ENCODE results near the gene ADK.
A peak's percentile ranks its signal among the peaks of the same experiment; 100 is the strongest.

Gene ADK

GRCh38 chr10:74681917-74682627 is 531.1 kb downstream of the ADK start:
- Histone ChIP-seq H3K4me3 (ENCODE audit: low read length) (no peak overlapping the region), H3K4me1 (ENCODE audit: control insufficient read depth, insufficient read depth, low read length) (peaks cover 4% of the 10 kb centered on the region), H3K36me3 (ENCODE audit: control insufficient read depth, insufficient read depth, low read length, severe bottlenecking) (peaks cover 3% of the 10 kb centered on the region), H3K9me3 (ENCODE audit: control insufficient read depth, low read length) (no peaks in the 10 kb centered on the region), H3K27me3 (replicated peaks; ENCODE audit: control insufficient read depth, insufficient read depth, low read length) (no peaks in the 10 kb centered on the region), H3K9ac (ENCODE audit: low read length) (no peak overlapping the region)
- DNase-seq (ENCODE audit: low read depth) = peak; percentile 2

DNA sequence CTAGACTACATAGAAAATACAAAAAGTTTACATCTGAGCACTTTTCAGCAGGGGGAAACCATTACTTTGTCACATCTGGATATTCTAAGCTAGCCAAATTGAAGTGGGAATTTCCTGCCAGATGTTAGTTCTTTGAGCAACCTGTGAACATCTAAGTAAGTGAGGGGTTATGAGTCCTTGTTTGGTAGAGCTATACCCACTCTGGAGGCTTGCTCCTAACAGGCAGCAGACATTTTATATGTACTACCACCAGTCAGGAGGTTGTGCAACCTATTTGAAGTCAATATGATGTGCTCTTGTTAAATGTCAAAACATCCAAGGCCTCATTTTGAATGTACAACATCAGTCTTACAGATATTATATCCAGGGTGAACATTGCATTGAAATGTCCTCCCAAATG is 532.0 kb downstream of the ADK start:
- Histone ChIP-seq H3K4me3 (ENCODE audit: low read length) (no peak overlapping the region), H3K9me3 (ENCODE audit: control insufficient read depth, low read length) (no peaks in the 10 kb centered on the region), H3K27me3 (replicated peaks; ENCODE audit: control insufficient read depth, insufficient read depth, low read length) (no peaks in the 10 kb centered on the region), H3K4me1 (ENCODE audit: control insufficient read depth, insufficient read depth, low read length) (peaks cover 4% of the 10 kb centered on the region), H3K9ac (ENCODE audit: low read length) (no peak overlapping the region), H3K36me3 (ENCODE audit: control insufficient read depth, insufficient read depth, low read length, severe bottlenecking) (peaks cover 10% of the 10 kb centered on the region)
- DNase-seq (ENCODE audit: low read depth) = peak; percentile 37

- no peak overlapping the region for H3K9ac ChIP-seq (ENCODE audit: low read length)
- DNase-seq (ENCODE audit: low read depth) = peak; percentile 34
- no peaks in the 10 kb centered on the region for H3K27me3 ChIP-seq (replicated peaks; ENCODE audit: control insufficient read depth, insufficient read depth, low read length)
- no peaks in the 10 kb centered on the region for H3K9me3 ChIP-seq (ENCODE audit: control insufficient read depth, low read length)
- no peak overlapping the region for H3K4me3 ChIP-seq (ENCODE audit: low read length)
- H3K4me1 ChIP-seq (ENCODE audit: control insufficient read depth, insufficient read depth, low read length) = peaks cover 4% of the 10 kb centered on the region
- H3K36me3 ChIP-seq (ENCODE audit: control insufficient read depth, insufficient read depth, low read length, severe bottlenecking) = peaks cover 10% of the 10 kb centered on the region
These were observed 532.8 kb downstream of the ADK start for GRCh38 chr10:74683621-74684364.

GRCh38 chr10:74684462-74684861 is 533.4 kb downstream of the ADK start:
- Histone ChIP-seq H3K4me3 (ENCODE audit: low read length) (no peak overlapping the region), H3K9me3 (ENCODE audit: control insufficient read depth, low read length) (no peaks in the 10 kb centered on the region), H3K27me3 (replicated peaks; ENCODE audit: control insufficient read depth, insufficient read depth, low read length) (no peaks in the 10 kb centered on the region), H3K36me3 (ENCODE audit: control insufficient read depth, insufficient read depth, low read length, severe bottlenecking) (peaks cover 10% of the 10 kb centered on the region), H3K4me1 (ENCODE audit: control insufficient read depth, insufficient read depth, low read length) (peaks cover 4% of the 10 kb centered on the region), H3K9ac (ENCODE audit: low read length) (no peak overlapping the region)
- DNase-seq (ENCODE audit: low read depth) = no peak

- Histone ChIP-seq H3K36me3 (ENCODE audit: control insufficient read depth, insufficient read depth, low read length, severe bottlenecking) (peaks cover 10% of the 10 kb centered on the region), H3K4me1 (ENCODE audit: control insufficient read depth, insufficient read depth, low read length) (peaks cover 4% of the 10 kb centered on the region), H3K9me3 (ENCODE audit: control insufficient read depth, low read length) (no peaks in the 10 kb centered on the region), H3K9ac (ENCODE audit: low read length) (no peak overlapping the region), H3K27me3 (replicated peaks; ENCODE audit: control insufficient read depth, insufficient read depth, low read length) (no peaks in the 10 kb centered on the region), H3K4me3 (ENCODE audit: low read length) (no peak overlapping the region)
- DNase-seq (ENCODE audit: low read depth) = no peak
These were observed 534.5 kb downstream of the ADK start for GRCh38 chr10:74685564-74685963.

DNA sequence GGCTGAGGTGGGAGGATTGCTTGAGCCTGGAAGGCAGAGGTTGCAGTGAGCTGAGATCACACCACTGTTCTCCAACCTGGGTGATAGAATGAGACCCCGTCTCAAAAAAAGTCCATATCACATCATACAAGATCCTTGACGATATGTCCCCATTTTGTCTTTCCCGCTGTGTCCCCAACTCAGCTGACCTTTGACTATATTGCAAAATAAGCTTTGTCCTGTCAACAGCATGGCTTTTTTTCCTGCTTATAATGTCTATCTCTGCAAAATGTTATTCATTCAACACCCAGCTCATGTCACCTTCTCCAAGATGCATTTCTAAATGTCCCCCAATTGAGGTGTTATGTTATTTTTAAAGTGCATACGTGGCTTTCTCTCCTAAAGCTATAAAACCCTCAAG is 539.4 kb downstream of the ADK start:
- Histone ChIP-seq H3K36me3 (ENCODE audit: control insufficient read depth, insufficient read depth, low read length, severe bottlenecking) (peaks cover 10% of the 10 kb centered on the region), H3K9me3 (ENCODE audit: control insufficient read depth, low read length) (no peaks in the 10 kb centered on the region), H3K27me3 (replicated peaks; ENCODE audit: control insufficient read depth, insufficient read depth, low read length) (no peaks in the 10 kb centered on the region), H3K9ac (ENCODE audit: low read length) (no peak overlapping the region), H3K4me3 (ENCODE audit: low read length) (no peak overlapping the region), H3K4me1 (ENCODE audit: control insufficient read depth, insufficient read depth, low read length) (no peaks in the 10 kb centered on the region)
- no peak for DNase-seq (ENCODE audit: low read depth)

- no peaks in the 10 kb centered on the region for H3K9me3 ChIP-seq (ENCODE audit: control insufficient read depth, low read length)
- H3K4me1 ChIP-seq (ENCODE audit: control insufficient read depth, insufficient read depth, low read length) = no peaks in the 10 kb centered on the region
- H3K36me3 ChIP-seq (ENCODE audit: control insufficient read depth, insufficient read depth, low read length, severe bottlenecking) = peaks cover 10% of the 10 kb centered on the region
- no peaks in the 10 kb centered on the region for H3K27me3 ChIP-seq (replicated peaks; ENCODE audit: control insufficient read depth, insufficient read depth, low read length)
- H3K4me3 ChIP-seq (ENCODE audit: low read length) = no peak overlapping the region
- DNase-seq (ENCODE audit: low read depth) = no peak
- no peak overlapping the region for H3K9ac ChIP-seq (ENCODE audit: low read length)
These were observed 540.1 kb downstream of the ADK start for GRCh38 chr10:74691164-74691563.

DNA sequence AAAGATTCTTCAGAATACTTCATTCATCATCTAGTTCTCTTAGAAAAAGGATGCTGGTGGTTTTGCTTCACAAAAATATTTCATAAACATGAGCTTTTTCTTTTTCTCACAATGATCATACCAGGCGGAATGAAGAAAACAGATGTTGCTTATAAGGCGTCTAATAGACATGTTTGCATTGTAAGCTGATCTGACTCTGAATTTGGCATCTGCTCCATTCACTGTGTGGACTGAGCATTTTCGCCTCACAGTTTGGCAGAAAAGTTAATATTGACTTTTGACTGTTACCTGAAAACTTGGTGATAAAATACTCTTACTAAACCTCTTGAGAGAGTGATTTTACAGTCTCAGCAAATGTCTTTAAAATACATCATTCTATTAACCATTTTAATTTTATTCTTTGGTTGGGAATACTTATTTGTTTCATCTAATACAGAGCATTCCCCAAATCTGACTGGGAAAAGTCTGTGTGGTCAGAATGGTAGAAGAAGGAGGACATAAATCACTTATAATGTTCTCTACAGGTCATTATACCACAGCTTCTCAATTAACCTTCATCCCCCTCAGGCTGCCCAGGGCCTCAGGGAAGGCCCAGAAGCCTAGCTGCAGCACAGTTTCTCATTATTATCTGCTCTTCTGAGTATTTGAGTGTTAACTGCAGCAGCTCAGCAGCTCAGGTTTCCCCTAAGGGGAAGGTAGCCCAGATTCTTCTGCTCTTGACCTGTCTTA is 553.8 kb downstream of the ADK start:
- H3K36me3 ChIP-seq (ENCODE audit: control insufficient read depth, insufficient read depth, low read length, severe bottlenecking) = peaks cover 17% of the 10 kb centered on the region
- H3K9me3 ChIP-seq (ENCODE audit: control insufficient read depth, low read length) = peaks cover 5% of the 10 kb centered on the region
- no peaks in the 10 kb centered on the region for H3K4me1 ChIP-seq (ENCODE audit: control insufficient read depth, insufficient read depth, low read length)
- peak; percentile 73 for DNase-seq (ENCODE audit: low read depth)
- H3K4me3 ChIP-seq (ENCODE audit: low read length) = no peak overlapping the region
- H3K9ac ChIP-seq (ENCODE audit: low read length) = no peak overlapping the region
- no peaks in the 10 kb centered on the region for H3K27me3 ChIP-seq (replicated peaks; ENCODE audit: control insufficient read depth, insufficient read depth, low read length)

GRCh38 chr10:74705358-74705980 is 554.4 kb downstream of the ADK start:
- no peak for DNase-seq (ENCODE audit: low read depth)
- Histone ChIP-seq H3K27me3 (replicated peaks; ENCODE audit: control insufficient read depth, insufficient read depth, low read length) (no peaks in the 10 kb centered on the region), H3K4me1 (ENCODE audit: control insufficient read depth, insufficient read depth, low read length) (no peaks in the 10 kb centered on the region)

DNA sequence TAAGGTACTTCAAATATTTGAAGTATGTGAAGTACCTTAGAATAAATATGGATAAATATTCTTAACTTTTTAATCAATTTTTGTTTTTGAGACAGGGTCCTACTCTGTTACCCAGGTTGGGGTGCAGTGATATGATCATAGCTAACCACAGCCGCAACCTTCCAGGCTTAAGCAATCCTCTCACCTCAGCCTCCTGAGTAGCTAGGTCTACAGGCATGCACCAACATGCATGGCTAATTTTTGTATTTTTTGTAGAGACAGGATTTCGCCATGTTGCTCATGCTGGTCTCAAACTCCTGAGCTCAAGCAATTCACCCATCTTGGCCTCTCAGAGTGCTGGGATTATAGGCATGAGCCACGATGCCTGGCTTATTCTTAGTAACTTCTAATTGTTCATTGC is 555.9 kb downstream of the ADK start:
- no peak overlapping the region for H3K9ac ChIP-seq (ENCODE audit: low read length)
- no peak overlapping the region for H3K4me3 ChIP-seq (ENCODE audit: low read length)
- H3K9me3 ChIP-seq (ENCODE audit: control insufficient read depth, low read length) = peaks cover 5% of the 10 kb centered on the region
- no peaks in the 10 kb centered on the region for H3K27me3 ChIP-seq (replicated peaks; ENCODE audit: control insufficient read depth, insufficient read depth, low read length)
- H3K4me1 ChIP-seq (ENCODE audit: control insufficient read depth, insufficient read depth, low read length) = no peaks in the 10 kb centered on the region
- peaks cover 22% of the 10 kb centered on the region for H3K36me3 ChIP-seq (ENCODE audit: control insufficient read depth, insufficient read depth, low read length, severe bottlenecking)
- DNase-seq (ENCODE audit: low read depth) = no peak

More at GRCh38 chr10:74705358-74705980, 554.4 kb downstream of the ADK start:
- Histone ChIP-seq H3K4me3 (ENCODE audit: low read length) (no peak overlapping the region), H3K9me3 (ENCODE audit: control insufficient read depth, low read length) (peaks cover 5% of the 10 kb centered on the region), H3K9ac (ENCODE audit: low read length) (no peak overlapping the region), H3K36me3 (ENCODE audit: control insufficient read depth, insufficient read depth, low read length, severe bottlenecking) (peaks cover 17% of the 10 kb centered on the region)

DNA sequence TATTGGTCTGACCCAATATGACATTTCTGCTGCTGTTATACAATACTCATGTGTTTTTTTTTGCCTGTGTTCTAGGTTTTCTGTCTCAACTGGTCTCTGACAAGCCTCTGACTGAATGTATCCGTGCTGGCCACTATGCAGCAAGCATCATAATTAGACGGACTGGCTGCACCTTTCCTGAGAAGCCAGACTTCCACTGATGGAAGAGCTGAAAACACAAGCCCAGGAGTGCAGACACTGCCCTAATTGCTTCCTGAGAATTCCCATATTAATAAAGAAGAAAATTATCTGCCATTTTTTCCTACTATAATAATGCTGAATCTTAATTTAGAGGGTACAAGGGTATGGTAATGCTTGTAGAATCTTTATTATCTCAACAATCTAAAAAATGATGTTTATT is 557.2 kb downstream of the ADK start:
- no peaks in the 10 kb centered on the region for H3K27me3 ChIP-seq (replicated peaks; ENCODE audit: control insufficient read depth, insufficient read depth, low read length)
- H3K4me1 ChIP-seq (ENCODE audit: control insufficient read depth, insufficient read depth, low read length) = no peaks in the 10 kb centered on the region
- no peak overlapping the region for H3K4me3 ChIP-seq (ENCODE audit: low read length)
- peaks cover 22% of the 10 kb centered on the region for H3K36me3 ChIP-seq (ENCODE audit: control insufficient read depth, insufficient read depth, low read length, severe bottlenecking)
- H3K9ac ChIP-seq (ENCODE audit: low read length) = no peak overlapping the region
- H3K9me3 ChIP-seq (ENCODE audit: control insufficient read depth, low read length) = peaks cover 5% of the 10 kb centered on the region
- no peak for DNase-seq (ENCODE audit: low read depth)

All from adipocyte (in vitro differentiated cells).